ENCODE data around the gene LDLRAD4. TPM values are rescaled to one million over a fixed set of nuclear protein-coding genes. Genes with fewer than 3 reads are reported as not detected.

Gene LDLRAD4
- total RNA-seq, 6 donors from 2014 or later, result 19.5 to 26.6 (median 24.4) TPM

- no peak for ATAC-seq (ENCODE audit: low FRiP score in 2 of 2)
- WGBS, 2 donors, result 94 to 96% methylated on average over 6 of the region's 6 CpGs
- no peaks in the 10 kb centered on the region for H3K9me3 ChIP-seq
- H3K36me3 ChIP-seq, result no peaks in the 10 kb centered on the region
- no peak for DNase-seq
- TF ChIP-seq POLR2AphosphoS5 (IDR thresholded peaks at IDR 0.05), result no peak
- TF ChIP-seq EP300 (IDR thresholded peaks at IDR 0.05), result no peak
- no peak for TF ChIP-seq CTCF (IDR thresholded peaks at IDR 0.05)
- no peak for TF ChIP-seq POLR2A (IDR thresholded peaks at IDR 0.05)
- H3K27ac ChIP-seq, result no peak overlapping the region
- H3K27me3 ChIP-seq, result no peaks in the 10 kb centered on the region
- peaks cover 0 to 3% (median 0%) of the 10 kb centered on the region in 4 donors for H3K4me1 ChIP-seq
- no peak overlapping the region for H3K4me3 ChIP-seq
Observed at GRCh38 chr18:13477147-13477683, 258.7 kb downstream of the LDLRAD4 start.

DNA sequence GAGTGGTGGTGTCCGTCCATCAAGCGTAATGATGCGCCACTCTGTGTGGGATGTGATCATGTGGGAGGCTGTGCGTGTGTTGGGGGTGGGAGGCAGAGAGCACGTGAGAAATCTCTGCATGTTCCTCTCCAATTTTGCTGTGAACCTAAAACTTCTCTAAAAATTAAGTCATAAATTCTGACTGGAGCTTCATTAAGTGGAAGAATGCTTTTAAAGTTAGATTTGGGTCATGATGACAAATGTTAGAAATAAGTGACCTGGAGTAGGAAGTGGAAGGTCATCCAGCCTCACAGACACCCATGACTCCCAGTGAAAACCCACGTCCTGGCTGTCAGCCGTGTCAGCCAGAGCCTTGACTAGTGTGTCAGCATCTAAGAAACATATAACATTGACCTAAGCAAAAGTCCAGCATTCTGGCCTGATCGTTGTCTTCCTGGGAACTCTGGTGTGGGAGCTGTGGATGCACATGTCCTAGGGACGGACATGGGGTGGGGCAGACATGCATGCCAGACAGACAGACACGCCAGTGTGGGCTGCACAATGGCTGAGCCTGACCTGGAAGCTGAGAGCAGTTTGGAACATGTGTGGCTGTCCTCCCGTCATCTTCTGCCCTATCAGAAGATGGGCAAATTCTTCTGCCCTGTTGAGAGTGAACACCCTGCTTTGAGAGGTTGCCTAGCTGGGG is 262.2 kb downstream of the LDLRAD4 start:
- Histone ChIP-seq H3K36me3 (no peaks in the 10 kb centered on the region), H3K27me3 (no peaks in the 10 kb centered on the region), H3K4me3 (no peak overlapping the region), H3K4me1 (no peaks in the 10 kb centered on the region), H3K9me3 (no peaks in the 10 kb centered on the region), H3K27ac (no peak overlapping the region)
- no peak for TF ChIP-seq CTCF (IDR thresholded peaks at IDR 0.05)
- no peak for TF ChIP-seq POLR2A (IDR thresholded peaks at IDR 0.05)
- no peak for TF ChIP-seq POLR2AphosphoS5 (IDR thresholded peaks at IDR 0.05)
- no peak for TF ChIP-seq EP300 (IDR thresholded peaks at IDR 0.05)
- DNase-seq (no peak), ATAC-seq (ENCODE audit: low FRiP score in 2 of 2) (no peak)
- 68 to 70% methylated on average over 10 to 11 of the region's 11 CpGs for WGBS, 2 donors

- Histone ChIP-seq H3K4me1 (no peaks in the 10 kb centered on the region), H3K36me3 (no peaks in the 10 kb centered on the region), H3K9me3 (no peaks in the 10 kb centered on the region), H3K27me3 (no peaks in the 10 kb centered on the region), H3K27ac (no peak overlapping the region), H3K4me3 (no peak overlapping the region)
- ATAC-seq (ENCODE audit: low FRiP score in 2 of 2), result no peak
- WGBS, 2 donors, result 76 to 87% methylated on average over 8 to 11 of the region's 11 CpGs
- TF ChIP-seq POLR2A (IDR thresholded peaks at IDR 0.05) (no peak), EP300 (IDR thresholded peaks at IDR 0.05) (no peak), POLR2AphosphoS5 (IDR thresholded peaks at IDR 0.05) (no peak), CTCF (IDR thresholded peaks at IDR 0.05) (no peak)
- no peak for DNase-seq
Observed at GRCh38 chr18:13481331-13481730, 262.8 kb downstream of the LDLRAD4 start.

DNA sequence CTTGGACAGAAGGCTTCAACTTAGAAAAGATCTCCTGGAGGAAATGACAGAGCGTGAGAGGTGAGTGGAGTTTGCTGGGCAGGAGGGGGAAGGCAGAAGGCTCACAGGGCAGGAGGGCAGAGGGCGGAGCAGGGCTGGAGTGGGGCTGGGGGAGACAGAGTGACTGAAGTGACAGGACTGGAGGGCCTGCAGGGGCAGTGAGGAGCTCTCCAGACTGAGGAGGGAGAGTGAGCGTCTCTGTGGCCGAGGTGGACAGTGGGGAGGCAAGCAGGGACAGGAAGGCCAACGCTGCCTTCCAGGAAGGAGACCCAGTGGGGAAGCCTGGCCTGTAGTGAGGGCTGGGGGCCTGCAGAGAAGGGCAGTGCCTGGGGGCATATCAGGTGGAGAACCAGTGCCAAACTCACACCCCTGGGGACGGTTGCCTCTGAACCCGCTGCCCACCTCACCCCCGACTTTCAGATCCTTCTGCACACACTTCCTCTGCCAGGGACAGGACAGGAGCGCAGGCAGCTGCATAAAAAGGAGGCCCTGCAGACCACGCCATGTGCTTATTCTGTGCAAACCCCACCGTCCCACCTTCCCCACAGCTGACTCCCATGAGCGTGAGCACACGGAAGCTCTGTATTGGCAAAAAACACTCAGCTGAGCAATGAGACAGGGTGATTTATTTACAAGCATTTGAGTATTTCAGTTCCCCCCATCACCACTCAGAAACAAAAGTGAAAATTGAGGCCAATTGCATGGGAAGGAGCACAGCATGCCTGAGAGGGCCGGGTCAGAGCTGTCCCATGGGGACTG is 263.5 kb downstream of the LDLRAD4 start:
- DNase-seq, result no peak
- WGBS, 2 donors, result 80 to 87% methylated on average over 13 to 14 of the region's 14 CpGs

More for the DNA sequence above, 263.5 kb downstream of the LDLRAD4 start:
- Histone ChIP-seq H3K27ac (no peak overlapping the region), H3K4me3 (no peak overlapping the region), H3K9me3 (no peaks in the 10 kb centered on the region), H3K27me3 (no peaks in the 10 kb centered on the region), H3K4me1 (no peaks in the 10 kb centered on the region), H3K36me3 (no peaks in the 10 kb centered on the region)
- TF ChIP-seq EP300 (IDR thresholded peaks at IDR 0.05), result no peak
- TF ChIP-seq POLR2A (IDR thresholded peaks at IDR 0.05), result no peak
- TF ChIP-seq POLR2AphosphoS5 (IDR thresholded peaks at IDR 0.05), result no peak
- TF ChIP-seq CTCF (IDR thresholded peaks at IDR 0.05), result no peak
- no peak for ATAC-seq (ENCODE audit: low FRiP score in 2 of 2)

All from upper lobe of left lung (tissue), 6 donors.